Stimulated activated CD8-positive, alpha-beta memory T cell treated with anti-CD3 and anti-CD28 coated beads, Interleukin-15, amount 100 ng/mL, for 4 hours (primary cell): ENCODE measurements around the gene ZRANB3.

Source experiments
- DNase-seq, 2 donors: peaks; one replicate each; pipeline ENCODE4 v3.0.0-alpha.2; 2020; ENCODE audit warnings: low read depth in 2 of 2

ZRANB3 gene

GRCh38 chr2:135174049-135174809 lies 356.8 kb downstream of the ZRANB3 start:
- DNase-seq, result no peak

DNA sequence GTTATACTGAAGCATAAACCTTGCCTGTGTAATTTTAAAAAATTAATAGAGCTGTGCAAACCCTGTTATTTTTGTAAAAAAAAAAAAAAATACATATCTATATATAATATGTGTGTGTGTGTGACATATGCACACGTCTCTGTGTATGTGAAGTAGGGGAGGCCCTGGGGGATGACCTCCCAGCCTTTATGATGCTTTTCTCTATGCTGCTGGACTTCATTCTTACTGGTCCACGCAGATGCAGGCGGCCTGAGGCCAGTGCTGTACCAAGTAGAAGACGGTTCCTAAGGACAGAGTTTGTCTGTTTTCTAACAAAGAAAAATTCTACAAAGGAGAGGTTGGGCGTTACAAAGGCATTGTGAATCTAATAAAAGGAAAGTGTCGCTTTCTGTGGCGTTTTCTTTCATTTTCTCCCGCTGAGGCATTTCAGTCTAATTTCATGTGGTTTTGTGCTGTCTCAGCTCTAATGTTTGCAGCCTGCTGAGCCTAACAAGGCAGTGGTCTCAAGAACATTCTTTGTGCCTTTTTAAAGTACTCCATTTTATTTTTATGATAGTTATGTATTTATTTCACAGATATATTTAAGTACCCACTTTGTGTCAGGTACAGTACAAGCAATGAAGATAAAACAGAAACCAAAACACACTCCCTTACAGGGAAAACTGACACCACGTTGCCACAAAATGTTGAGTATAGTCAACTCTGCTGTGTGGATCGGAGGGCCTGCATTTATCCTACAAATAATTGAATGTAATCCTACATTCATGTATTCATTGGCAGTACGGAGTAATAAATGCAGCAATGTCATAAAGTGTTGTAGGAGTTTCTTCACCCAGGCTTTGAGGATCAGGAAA lies 360.9 kb downstream of the ZRANB3 start:
- DNase-seq, result no peak

DNA sequence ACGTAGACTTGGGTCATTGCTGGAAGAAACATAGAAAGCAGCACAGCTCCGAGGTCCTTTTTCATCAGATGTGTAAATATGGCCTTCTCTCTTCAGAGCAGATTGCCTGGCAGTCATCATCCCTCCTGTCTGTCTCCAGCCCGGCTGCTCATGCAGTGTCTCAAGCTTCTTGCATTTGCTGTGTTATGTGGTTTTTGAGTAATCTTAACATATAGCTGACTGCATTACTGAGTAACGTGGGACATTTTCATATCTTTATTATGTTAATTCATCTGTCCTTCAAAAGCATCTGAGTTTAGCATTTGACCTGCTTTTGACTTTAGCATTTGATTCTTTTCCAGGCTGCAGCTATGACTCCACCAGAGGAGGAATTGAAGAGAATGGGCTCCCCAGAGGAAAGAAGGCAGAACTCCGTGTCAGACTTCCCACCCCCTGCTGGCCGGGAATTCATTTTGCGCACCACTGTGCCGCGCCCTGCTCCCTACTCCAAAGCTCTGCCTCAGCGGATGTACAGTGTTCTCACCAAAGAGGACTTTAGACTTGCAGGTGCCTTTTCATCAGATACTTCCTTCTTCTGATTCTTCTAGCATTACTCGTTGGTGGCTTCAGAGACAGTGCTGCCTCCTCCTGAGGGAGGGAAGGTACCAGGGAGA lies 362.7 kb downstream of the ZRANB3 start:
- DNase-seq, result no peak

GRCh38 chr2:135167273-135167672 lies 363.7 kb downstream of the ZRANB3 start:
- no peak for DNase-seq

- no peak for DNase-seq
These were observed 366.6 kb downstream of the ZRANB3 start for GRCh38 chr2:135164431-135164830.

DNA sequence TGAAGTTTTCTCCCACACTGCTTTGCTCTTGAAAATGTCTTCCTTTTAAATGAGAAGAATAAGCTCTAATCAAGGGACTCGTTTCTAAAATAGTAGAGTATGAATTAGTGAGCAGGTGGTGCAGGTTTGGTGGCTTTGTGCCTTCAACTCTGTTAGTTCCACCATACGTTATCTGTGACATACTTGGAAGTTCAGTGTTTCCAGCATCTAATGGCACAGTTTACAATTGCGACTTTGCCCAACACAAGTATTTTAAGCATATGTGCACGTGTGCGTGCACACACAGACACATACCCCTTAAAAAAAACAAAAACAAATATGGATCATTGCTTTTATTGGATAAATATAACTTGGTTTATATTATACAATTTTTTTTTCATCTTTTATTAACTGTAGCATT lies 367.1 kb downstream of the ZRANB3 start:
- no peak for DNase-seq

- DNase-seq, result no peak
These were observed 367.7 kb downstream of the ZRANB3 start for GRCh38 chr2:135163306-135163705.

DNA sequence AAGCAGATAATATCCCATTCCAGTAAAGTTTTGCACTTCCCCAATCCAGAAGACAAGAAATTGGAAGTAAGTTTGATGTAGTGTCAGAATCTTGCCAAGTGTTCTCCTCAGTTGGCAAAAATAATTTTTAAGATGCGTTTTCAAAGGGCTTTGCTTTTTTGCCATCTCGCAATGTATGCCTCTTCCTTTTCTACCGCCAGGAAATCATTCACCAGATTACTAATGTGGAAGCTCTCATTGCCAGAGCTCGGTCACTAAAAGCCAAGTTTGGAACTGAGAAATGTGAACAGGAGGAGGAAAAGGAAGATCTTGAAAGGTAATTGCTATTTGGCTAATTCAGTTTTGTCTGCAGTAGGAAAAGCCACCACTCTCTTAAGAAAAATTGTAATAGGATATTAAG lies 368.2 kb downstream of the ZRANB3 start:
- no peak for DNase-seq

GRCh38 chr2:135162377-135162776 lies 368.6 kb downstream of the ZRANB3 start:
- no peak for DNase-seq

DNA sequence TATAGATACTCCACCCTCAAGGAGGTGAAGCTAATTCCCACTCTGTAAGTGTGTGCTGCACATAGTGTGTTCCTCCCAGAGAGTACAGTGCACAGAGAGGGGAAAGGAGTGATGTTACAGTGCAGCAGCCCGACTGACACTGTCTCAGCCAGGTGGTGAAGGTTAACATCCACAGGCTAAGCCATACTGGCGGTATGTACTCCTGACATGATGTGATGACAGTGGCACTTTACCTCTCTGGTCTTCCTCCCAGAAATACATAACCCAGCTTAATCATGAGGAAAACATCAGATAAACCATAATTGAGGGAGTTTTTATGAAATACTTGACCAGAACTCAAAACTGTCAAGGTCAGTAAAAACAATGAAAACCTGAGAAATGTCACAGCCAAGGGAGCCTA lies 371.8 kb downstream of the ZRANB3 start:
- no peak for DNase-seq

DNA sequence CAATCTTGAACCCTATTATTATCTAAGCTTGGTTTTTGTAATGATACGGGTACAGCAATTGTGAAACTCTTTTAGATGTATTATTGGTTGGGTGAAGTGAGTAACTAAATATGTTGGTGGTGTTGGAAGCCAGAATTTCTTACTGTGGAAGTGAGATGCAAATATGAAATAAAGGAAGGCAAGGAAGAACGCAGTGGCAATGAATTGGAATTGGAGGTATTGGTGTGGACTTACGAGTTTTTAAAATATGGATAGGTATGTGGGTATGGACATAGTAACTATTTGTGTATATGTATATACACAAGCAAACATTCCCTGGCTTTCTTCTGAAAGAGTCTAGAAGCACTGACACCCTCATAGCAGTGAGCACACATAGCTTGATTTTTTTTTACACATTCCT lies 373.2 kb downstream of the ZRANB3 start:
- no peak for DNase-seq

DNA sequence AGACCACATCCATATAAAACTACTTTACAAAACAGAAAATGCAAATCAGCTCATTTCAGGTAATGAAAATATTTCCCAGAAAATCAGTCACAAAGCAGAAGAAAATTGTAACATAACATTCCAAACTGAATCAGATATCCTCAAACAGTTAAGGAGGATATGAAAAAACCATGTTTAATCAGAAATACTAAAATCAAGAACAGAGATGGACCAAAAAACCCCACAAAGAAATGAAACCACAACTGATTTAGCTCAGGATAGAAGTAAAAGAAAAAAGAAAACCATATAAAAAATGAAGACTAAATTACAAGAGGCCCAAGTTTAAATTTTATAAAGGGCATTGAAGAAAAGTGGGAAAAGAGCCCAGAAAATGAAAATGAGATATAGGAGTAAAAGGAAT lies 376.1 kb downstream of the ZRANB3 start:
- DNase-seq, result no peak

DNA sequence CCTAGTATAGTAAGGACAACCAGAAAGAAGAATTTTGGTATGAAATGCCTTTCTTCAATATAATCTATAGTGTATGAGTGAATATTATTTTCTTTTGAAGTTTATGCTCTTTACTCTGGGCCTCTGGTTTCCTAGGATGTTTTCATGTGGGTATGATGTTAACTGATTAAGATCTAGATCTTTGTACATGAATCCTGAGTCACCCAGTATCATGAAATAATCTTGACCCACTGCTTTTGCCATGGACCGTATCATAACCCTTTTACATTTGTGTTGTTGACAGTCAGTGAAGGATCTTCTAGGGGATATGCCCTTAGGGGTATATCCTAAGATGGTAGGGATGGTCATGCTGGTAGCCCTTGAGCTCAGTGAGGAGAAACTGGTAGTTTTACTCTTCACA lies 378.7 kb downstream of the ZRANB3 start:
- no peak for DNase-seq

DNA sequence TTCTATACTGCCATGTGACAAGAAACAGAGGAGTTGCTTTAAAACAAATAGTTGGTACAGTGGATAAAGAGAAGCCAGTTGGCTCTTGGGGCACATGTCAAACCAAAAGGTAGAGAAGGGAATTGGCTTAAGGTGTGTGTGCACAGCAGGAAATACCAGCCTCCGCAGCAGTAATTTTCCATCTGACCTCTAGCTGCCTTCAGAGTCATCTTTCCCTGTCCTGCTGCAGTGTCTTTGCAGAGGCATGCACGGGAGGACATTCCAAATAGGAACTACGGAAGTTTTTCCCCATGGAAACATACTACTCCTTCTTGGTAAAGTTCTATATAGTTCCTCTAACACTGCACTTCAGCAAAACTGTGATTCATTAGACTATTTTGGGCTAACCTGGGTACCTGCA lies 379.4 kb downstream of the ZRANB3 start:
- no peak for DNase-seq

- no peak for DNase-seq
These were observed 380.3 kb downstream of the ZRANB3 start for GRCh38 chr2:135150725-135151124.

- DNase-seq, result no peak
These were observed 381.8 kb downstream of the ZRANB3 start for GRCh38 chr2:135149251-135149650.

GRCh38 chr2:135144343-135144742 lies 386.7 kb downstream of the ZRANB3 start:
- no peak for DNase-seq

GRCh38 chr2:135142323-135142722 lies 388.7 kb downstream of the ZRANB3 start:
- DNase-seq, result no peak

DNA sequence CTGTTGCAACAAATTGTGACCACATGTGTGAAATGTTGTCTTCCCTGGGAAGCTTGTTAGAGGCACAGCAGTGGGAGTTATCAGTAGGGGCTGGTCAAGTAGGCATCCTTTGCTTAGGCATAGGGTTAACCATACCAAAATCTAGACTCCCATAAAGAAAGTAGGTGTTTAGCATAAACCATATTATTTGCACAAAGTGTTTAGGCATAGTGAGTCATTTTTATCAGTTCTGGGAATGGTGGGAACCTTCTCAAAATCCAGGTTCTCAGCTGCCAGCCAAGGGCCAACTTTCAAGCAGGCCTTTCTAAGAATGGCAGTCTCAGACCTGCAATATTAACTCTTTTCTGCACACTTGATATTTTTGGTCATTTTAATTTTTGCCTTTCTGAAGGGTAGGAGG lies 390.4 kb downstream of the ZRANB3 start:
- DNase-seq, result no peak

- no peak for DNase-seq
These were observed 398.7 kb downstream of the ZRANB3 start for GRCh38 chr2:135132314-135132713.

DNA sequence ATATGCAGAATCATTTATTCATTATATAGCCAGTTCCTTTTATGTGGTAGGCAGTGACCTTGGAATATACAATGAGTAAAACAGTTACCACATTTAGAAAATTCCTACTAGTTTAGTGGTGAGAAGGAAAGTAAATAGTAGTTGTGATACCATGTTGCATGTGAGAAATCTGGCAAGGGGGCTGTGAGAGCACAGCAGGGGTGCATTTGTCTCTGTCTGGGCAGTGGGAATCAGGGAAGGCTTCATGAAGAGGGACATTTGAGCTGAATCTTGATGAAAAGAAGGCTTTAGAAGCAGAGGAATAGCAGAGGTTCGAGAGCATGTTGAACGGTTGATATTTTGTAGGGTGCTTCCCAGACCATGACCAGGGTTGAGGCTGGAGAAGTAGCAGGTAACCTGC lies 400.3 kb downstream of the ZRANB3 start:
- no peak for DNase-seq

GRCh38 chr2:135125940-135126339 lies 405.1 kb downstream of the ZRANB3 start:
- no peak for DNase-seq
